Left colon (tissue), 2 donors: ENCODE measurements around the gene ZNF555. TPM values are rescaled to one million over a fixed set of nuclear protein-coding genes. Genes with fewer than 3 reads are reported as not detected.

Source experiments
- ATAC-seq: fragments of 200-7000 bp; cut with Tn5 transposase; one replicate; pipeline ENCODE4 v1.9.1; 2020; ENCODE audit warnings: mild to moderate bottlenecking, moderate library complexity
- DNase-seq, 2 donors: peaks; one replicate each; pipeline ENCODE4 v3.0.0-alpha.2; 2020
- intact Hi-C, 2 donors: fragments of 100-400 bp; cut with DNase I in 1 of 2; cut with micrococcal nuclease in 1 of 2; formaldehyde crosslinking; loops; one replicate each; pipeline versions ENCODE4 v1.11.2 to v1.14.0; 2022; cut with DNase I, micrococcal nuclease
- total RNA-seq, 2 donors: library from RNA; stranded (reverse); fragmentation: NEBNext Ultra II Directional; extraction: Animal tissue kit (Norgen Biotek cat#: 25700); gene quantifications; one replicate each; pipeline ENCODE4 v1.2.1, GENCODE V29; 2021
- donor health status: DM: no; HTN: no; CAD: no.
- donor health status: DM: yes; HTN: yes; CAD: no.

Gene ZNF555
- total RNA-seq, 2 donors from 2014 or later = 5.2 to 5.5 TPM

- peak; percentile 96 to 99 for DNase-seq
- intact Hi-C loops = no loop called here
- ATAC-seq = peak; percentile 96
Measured at GRCh38 chr19:2819540-2820111, 21.6 kb upstream of the ZNF555 start, which contains the start of gene ZNF554. ZNF554 (plus strand) TSS chr19:2819868; CDS start chr19:2820072, 204 bp downstream.

- ATAC-seq = peak; percentile 15
- peak in 1 of 2 donors; percentile 26 for DNase-seq
- intact Hi-C loops = no loop called here
Measured at GRCh38 chr19:2820112-2820702, 21.1 kb upstream of the ZNF555 start.

- ATAC-seq = no peak
- intact Hi-C loops = no loop called here
- DNase-seq = no peak
Measured at GRCh38 chr19:2822846-2823245, 18.4 kb upstream of the ZNF555 start.

GRCh38 chr19:2823646-2824045, 17.6 kb upstream of the ZNF555 start:
- intact Hi-C loops = no loop called here
- DNase-seq = no peak
- no peak for ATAC-seq

GRCh38 chr19:2824129-2824528, 17.1 kb upstream of the ZNF555 start:
- no peak for ATAC-seq
- intact Hi-C loops = no loop called here
- no peak for DNase-seq

GRCh38 chr19:2827022-2827421, 14.3 kb upstream of the ZNF555 start:
- no peak for DNase-seq
- no peak for ATAC-seq
- intact Hi-C loops = no loop called here

- intact Hi-C loops = no loop called here
- ATAC-seq (no peak), DNase-seq (no peak)
Measured at GRCh38 chr19:2827840-2828489, 13.3 kb upstream of the ZNF555 start.

- intact Hi-C loops = no loop called here
- DNase-seq (no peak), ATAC-seq (no peak)
Measured at GRCh38 chr19:2834294-2834871, 6.9 kb upstream of the ZNF555 start.

GRCh38 chr19:2837430-2837829, 3.8 kb upstream of the ZNF555 start:
- intact Hi-C loops = no loop called here
- ATAC-seq = no peak
- DNase-seq = no peak

- DNase-seq (peak in 1 of 2 donors; percentile 29), ATAC-seq (peak; percentile 15)
Measured at GRCh38 chr19:2841855-2842574, 740 bp downstream of the ZNF555 start.

GRCh38 chr19:2845107-2845506, 3.8 kb downstream of the ZNF555 start:
- intact Hi-C loops = no loop called here
- ATAC-seq = no peak

More at GRCh38 chr19:2841855-2842574, 740 bp downstream of the ZNF555 start:
- intact Hi-C loops = no loop called here

GRCh38 chr19:2846180-2846894, 5.1 kb downstream of the ZNF555 start:
- ATAC-seq (no peak), DNase-seq (no peak)
- intact Hi-C loops = no loop called here

More at GRCh38 chr19:2845107-2845506, 3.8 kb downstream of the ZNF555 start:
- no peak for DNase-seq

GRCh38 chr19:2847507-2847906, 6.2 kb downstream of the ZNF555 start:
- no peak for ATAC-seq
- intact Hi-C loops = no loop called here
- DNase-seq = no peak

GRCh38 chr19:2848616-2849015, 7.3 kb downstream of the ZNF555 start:
- DNase-seq (no peak), ATAC-seq (no peak)
- intact Hi-C loops = no loop called here

GRCh38 chr19:2850256-2850925, 9.1 kb downstream of the ZNF555 start:
- intact Hi-C loops = no loop called here
- no peak for ATAC-seq
- no peak for DNase-seq

GRCh38 chr19:2852598-2852997, 11.3 kb downstream of the ZNF555 start:
- intact Hi-C loops = no loop called here
- DNase-seq (no peak), ATAC-seq (no peak)

GRCh38 chr19:2853015-2853606, 11.8 kb downstream of the ZNF555 start:
- ATAC-seq (no peak), DNase-seq (no peak)
- intact Hi-C loops = no loop called here

GRCh38 chr19:2854849-2855248, 13.6 kb downstream of the ZNF555 start:
- intact Hi-C loops = no loop called here
- no peak for ATAC-seq
- DNase-seq = no peak
